CD4-positive, alpha-beta T cell treated with Interleukin-17A for 1 hour (primary cell): Measurements from ENCODE around the gene EEPD1.

Experiments
- DNase-seq: peaks from one replicate; pipeline ENCODE4 v3.0.0-alpha.2; 2020

The EEPD1 gene

DNA sequence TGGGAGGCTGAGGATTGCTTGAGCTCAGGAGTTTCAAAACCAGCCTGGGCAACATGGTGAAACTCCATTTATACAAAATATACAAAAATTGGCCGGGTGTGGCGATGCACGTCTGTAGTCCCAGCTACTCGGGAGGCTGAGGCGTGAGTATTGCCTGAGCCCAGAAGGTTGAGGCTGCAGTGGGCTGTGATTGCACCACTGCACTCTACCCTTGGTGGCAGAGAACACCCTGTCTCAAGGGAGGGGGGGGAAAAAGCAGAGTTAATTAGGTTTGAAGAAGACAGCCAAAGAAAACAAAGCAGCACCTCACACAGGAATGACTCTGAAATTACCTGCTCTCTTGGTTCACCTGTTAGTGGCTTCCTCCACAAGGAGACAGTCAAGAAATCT is 110.0 kb downstream of the EEPD1 start:
- no peak for DNase-seq

DNA sequence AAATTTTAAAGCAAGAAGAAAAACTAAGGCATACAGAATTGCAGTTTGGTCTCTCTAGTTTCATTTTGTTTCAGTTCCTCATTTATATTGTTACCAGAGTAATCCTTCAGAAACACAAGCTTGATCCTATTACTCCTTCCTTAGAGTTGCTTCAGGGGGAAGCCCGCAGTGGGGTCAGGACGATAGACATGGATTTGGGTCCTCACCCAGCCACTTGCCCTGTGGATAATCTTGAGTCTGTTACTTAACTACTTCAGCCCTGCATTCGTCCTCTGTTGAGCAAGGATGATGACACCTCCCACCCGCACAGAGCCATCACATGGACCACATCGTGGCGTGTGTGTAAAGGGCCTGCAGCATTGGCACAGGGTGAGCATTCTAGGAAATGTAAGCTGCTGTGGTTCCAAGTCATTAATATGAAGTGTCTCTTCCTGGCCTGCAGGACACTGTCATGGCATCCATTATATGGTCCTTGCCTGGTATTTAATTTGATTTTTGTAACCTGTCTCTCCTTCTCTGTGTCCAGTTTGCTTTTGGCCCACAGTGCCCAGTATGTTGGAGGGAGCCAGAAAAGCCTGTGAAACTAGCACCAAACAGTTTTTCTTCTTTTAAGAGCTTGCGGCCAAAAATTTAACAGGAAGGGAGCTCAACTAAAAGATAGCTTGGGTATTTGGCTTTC is 111.2 kb downstream of the EEPD1 start:
- no peak for DNase-seq

DNA sequence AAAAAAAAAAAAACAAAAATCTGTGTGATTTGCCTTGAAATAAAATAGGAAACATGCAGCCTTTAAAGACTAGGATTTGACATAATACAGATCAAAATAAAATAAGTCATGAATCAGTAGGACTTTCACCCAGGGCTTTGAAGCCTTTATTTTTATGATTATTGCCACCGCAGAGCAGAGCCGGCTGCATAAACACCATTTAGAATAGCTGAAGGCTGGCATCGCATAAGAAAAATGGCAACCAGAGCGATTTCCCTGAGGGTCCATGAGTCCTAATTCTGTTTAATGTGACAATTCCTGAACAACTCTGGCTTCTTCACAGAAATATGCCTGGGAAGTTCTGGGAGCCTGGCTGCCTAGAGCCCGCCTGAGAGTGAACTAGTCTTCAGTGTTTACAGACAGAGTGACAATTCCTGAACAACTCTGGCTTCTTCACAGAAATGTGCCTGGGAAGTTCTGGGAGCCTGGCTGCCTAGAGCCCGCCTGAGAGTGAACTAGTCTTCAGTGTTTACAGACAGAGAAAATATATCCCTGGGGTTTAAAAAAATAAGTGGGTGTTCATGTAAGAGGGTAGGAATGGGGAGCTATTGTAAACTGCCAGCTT is 112.0 kb downstream of the EEPD1 start:
- no peak for DNase-seq

DNA sequence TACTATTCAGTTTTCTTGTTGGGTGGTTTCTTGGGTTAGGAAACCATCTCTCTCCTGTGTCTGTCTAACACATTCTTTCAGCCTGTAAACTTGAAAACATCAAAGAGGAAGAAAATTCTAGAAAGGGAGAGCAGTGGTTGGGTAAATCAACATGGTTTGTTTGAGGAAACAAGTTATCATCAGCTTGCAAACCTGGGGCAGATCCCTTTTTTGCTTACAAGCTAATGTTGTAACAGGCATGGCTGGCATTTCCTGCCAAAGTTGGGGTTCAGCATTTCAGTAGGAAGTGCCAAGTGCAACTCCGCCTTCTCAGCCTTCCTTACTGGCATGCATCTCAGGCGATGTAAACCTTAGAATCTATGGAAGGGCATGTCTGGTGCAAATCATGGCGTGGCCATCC is 112.6 kb downstream of the EEPD1 start:
- no peak for DNase-seq

DNA sequence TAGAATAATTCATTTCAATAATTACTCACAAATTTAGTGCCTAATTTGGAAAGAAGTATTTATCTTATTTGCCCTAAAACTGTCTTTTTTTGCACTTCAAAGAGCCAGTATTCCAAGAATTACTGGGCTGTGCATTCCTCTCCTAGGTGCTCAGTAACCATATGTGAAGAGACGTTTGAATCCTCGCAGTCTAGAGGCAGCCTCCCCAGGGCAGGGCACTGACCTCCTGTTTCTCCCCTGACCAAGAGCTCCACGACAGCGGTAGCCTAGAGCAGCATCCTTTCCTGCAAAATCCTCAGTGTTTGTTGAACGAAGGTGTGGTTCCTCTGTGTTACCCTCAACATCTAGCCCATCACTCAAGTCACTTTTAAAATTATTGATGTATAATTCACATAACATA is 113.1 kb downstream of the EEPD1 start:
- no peak for DNase-seq

DNA sequence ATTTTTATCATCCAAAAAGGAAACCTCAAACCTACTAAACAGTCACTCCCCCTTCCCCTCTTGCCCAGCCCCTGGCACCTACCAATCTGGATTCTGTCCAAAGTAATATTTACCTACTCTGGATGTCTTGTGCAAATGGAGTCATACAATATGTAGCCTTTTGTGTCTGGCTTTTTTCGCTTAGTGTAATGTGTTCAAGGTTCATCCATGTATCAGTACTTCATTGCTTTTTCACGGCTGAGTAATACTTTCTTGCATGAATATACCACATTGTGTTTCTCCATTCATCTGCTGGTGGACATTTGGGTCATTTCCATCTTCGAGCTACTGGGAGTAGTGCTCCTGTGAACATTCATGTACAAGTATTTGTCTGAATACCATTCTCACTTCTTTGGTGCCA is 113.6 kb downstream of the EEPD1 start:
- DNase-seq, result no peak

DNA sequence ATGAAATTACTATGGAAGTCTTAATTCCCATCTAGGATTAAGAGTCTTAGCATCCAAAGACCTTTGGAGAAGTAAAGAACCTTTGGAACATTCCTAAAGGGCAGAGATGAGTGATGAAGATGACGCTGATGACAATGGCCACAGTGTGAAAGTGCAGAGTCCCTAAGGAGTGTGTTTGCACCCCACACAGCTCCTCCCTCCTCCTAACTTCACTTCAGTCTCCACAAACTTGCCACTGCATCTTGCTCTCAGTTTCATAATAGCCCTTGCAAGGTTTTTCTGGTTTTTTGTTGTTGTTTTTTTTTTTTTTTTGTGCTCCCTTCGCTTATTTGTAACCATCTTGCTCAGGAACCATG is 119.1 kb downstream of the EEPD1 start:
- no peak for DNase-seq

DNA sequence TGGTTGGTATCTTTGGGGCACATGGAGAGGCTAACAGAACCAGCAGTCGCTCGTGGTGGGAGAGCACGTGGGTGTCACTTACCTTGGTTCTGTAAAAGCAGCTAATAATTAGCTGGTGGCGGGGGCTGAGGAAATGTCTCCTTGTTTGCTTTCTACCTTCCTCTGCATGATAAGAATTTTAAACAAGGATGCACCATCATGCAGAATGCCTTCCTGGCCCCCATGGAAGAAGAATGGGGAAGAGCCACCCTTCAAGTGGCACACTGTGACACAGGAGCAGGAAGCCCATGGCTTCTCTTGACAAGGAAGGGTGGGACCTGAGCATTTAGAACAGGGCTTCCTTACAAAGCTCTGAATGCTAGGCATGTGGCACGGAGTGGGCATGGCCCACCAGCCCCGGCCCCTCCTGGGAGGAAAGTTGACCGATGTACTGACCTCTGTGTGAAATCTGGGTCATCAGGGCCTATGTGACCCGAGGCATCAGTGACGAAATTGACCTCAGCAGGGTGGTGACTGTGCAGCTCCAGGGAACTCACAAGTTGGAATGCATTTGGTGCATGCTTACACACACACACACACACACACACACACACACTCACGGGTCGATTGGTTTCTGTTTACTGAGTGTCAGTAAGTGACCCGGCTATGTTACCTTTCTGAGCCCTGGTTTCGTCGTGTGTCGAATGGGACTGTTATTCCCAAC is 119.7 kb downstream of the EEPD1 start:
- DNase-seq, result no peak

DNA sequence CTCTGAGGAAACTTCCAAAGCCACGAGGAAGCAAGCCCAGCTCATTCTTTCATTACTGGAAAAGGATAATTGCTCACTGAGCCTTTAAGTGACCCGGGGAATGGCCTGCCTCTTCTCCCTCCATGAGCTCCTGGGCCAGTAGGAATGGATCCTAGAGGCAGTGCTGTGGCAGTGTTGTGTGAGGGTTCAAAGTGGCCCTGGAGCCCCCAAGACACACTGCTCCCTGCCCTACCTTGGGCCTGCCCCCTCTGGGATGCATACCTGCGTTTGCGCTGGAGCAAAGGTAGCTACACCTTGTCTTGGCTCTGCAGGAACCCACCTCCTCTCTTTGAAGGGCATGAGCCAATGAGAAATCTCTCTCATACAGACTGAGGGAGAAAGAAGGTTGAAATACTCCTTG is 120.8 kb downstream of the EEPD1 start:
- no peak for DNase-seq

DNA sequence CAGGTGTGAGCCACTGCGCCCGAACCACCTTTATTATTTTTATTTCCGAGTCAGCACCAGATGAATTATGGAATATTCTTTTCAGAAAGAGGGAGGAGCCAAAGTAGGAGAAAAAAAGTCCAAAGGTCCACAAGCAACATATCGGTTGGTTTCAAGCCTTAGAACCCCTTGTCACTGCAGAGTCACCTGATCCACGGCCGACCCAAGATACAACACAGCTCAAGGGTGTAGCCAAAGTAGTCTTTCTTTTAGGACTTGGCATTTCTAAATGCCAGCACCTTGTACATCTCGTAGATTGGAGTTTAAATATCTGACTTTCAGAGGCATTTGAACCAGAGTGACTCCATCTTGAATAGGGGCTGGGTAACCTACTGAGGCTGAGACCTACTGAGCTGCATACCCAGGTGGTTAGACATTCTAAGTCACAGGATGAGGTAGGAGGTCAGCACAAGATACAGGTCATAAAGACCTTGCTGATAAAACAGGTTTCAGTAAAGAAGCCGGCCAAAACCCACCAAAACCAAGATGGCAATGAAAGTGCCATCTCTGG is 122.8 kb downstream of the EEPD1 start:
- no peak for DNase-seq

DNA sequence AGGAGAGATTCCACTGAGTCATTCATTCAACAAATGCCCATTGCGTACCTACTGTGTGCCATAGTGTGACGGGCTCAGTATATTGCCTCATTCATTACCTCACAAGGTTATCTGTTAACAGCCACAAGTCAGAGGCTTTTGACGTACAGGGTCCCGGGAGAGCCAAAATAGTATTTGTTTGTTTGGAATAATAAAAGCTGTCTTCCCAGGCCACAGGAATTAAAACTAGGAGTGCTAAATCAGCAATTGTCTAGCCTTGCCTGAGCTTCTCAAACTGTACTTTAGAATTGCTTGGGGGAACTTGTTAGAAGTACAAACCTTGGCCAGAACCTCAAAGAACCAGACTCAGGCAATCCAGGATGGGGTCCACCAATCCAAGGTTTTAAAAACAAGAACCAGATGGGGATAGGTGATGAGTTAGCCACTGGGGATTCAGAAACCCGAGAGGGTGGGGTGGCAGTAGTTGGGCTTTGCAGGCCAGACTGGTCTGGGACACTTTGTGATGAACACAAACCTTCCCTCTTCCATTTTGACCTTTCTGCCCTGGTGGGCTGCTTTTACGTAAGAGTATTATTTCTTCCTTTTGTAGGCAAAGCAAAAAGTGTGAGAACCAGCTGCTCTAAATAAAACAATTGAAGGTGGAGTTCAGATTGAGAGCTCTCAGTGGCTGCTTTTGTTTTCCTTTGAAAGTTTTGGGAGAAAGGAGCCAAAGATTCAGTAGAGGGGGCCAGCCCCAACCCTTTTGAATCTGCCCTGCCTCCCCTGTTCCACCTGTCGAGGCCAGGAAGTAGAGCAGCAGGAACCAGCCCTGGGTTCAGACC is 123.6 kb downstream of the EEPD1 start:
- DNase-seq, result no peak

DNA sequence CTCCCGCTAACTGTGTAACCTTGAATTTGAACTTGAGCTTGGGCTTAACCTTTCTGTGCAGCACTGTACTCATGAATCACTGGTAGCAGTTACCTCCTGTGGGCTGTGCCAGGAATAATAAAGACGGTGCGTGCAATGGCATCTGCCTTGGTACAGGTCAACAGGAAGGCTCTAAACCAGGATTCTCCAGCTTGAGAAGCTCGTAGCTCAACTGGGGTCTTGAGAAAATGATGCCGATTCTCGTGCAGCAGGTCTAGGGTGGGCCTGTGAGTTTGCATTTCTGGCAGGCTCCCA is 124.1 kb downstream of the EEPD1 start:
- no peak for DNase-seq

DNA sequence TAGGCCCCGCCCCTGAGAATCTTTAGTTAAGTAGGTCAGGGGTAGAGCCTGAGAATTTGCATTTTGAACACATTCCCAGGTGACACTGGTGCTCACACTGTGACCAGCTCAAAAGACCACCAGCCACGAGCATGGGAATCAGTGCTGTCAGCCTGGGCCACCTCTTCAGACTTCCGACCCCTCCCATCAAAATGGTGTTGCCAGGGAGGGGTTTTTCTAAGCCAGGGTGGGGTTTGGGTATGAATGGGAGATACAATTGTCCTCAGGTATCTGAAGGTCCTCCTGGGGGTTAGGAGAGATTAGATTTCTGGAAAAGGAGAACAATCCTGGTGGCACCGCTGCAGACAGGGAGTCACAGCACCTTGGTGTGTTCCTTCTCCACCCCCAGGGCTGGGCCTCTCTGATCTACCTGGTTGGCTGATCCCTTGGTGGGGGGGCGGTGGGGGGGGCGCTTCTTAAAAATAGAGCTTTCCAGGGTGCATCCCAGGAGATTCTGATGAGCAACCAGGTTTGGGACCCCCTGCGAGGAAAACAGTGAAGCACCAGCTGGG is 125.1 kb downstream of the EEPD1 start:
- no peak for DNase-seq

DNA sequence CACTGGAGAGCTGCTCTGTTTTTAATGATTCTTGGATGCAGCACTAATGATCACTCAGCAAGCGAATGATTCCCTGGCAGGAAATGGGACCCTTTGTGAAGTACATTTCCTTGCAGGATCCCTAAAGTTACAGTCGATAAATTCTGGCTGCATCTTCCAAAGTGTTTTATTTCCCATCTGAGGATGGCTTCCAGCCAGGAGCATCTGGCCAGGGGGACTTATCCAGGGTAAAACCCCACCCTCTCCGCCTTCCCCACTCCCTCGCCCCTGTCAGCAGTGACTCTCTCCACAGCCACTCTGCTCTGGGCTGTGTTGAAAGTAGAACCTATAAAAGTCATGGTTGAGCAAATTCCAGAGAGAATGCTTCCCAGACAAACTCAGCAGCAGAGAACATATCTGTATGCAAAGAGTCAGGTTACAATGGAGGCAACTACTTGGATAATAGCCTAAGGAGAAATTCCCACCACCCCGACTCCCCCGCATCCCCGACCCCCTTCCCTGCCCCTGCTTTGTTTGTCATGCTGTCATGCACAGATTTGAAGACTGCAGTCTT is 125.6 kb downstream of the EEPD1 start:
- no peak for DNase-seq

DNA sequence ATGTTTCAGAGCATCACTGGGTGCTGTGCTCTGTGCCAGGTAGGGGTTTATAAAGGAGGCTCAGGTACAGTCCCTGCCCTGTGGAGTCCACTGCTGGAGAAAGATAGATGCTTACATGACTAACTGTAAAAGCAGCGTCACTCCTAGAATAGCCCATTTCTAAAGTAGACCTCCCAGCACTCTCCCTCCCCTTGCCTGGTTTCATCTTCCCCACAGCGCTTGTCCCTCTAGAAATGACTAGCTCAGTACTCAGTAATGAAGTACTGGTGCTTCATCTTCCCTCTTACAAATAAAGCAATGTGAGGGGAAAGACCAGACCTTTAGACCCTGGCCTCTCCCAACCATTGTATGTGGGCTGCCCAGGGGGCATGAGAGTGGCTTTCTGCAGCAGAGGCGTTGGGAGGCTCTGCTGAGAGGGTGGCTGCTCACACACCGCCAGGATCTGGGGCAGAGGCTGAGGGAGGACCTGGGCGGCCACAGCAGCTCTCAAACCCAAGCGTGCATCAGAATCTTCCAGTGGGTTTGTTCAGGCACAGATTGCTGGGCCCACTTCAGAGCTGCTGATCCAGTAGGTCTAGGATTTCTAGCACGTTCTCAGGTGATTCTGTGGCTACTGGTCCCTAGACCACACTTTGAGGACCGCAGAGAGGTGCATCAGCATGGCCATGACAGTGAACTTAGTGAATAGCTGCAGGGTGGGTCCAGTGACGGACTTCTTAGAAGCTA is 126.3 kb downstream of the EEPD1 start:
- no peak for DNase-seq

DNA sequence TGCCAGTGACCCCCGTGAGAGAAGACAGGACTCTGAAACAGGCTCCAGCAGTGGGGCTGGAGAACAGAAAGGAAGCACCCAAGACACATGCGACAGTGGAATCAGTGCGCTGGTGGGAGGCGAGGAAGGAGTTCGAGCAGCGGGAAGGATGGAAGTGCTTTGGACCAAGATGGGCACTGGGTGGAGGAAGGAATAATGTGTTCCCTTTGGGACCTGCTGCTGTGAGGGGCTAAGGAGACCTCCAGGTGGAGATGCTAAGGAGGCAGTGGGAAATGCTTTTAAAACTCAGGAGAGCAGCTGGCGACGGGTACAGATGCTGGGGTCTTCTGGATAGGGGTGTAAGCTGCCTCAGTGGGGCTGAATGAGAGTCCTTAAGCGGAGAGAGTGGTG is 126.9 kb downstream of the EEPD1 start:
- no peak for DNase-seq

DNA sequence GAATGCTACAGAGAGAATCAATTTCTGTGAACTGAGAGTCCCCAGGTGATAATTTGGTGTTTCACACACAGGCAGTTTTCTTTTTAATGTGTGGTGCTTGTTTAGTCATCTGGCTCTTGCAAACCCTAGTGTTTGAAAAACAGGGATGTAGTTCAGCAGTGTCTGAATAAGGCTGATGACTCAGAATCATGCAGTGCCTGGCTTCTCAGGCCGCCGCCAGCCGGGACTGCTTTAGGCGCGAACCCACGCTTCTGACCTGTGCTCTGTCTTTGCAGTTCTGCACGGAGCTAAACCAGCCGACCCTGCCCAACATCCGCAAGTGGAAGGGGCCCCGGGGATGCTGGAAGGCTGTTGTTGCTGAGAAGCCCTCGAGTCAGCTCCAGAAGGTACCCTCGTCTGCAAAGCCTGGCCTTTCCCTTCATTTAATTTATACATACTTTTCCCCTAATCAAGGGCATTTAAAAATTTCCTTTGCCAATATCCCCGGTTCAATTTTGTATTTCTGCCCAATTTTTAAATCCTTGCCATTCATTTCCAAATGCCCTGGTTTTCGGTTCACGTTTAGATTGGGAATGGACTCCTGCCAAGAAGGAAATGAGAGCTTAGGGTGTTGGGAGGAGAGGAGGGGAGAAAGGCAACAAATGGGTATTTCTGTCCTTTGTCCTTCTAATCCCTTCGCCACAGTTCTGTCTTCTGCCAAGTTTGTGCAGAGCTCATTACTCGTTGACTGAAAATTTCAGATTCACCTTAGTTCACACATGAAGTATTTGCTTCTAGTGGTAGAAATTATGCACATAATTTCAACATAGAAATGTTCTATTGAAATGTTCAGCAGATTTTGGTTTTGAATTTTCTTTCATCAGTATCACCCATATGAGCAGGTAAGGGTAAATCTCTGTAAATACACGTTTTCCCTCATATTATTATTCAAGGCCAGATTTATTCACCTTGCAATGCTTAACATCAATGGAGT is 128.1 kb downstream of the EEPD1 start:
- DNase-seq, result no peak

DNA sequence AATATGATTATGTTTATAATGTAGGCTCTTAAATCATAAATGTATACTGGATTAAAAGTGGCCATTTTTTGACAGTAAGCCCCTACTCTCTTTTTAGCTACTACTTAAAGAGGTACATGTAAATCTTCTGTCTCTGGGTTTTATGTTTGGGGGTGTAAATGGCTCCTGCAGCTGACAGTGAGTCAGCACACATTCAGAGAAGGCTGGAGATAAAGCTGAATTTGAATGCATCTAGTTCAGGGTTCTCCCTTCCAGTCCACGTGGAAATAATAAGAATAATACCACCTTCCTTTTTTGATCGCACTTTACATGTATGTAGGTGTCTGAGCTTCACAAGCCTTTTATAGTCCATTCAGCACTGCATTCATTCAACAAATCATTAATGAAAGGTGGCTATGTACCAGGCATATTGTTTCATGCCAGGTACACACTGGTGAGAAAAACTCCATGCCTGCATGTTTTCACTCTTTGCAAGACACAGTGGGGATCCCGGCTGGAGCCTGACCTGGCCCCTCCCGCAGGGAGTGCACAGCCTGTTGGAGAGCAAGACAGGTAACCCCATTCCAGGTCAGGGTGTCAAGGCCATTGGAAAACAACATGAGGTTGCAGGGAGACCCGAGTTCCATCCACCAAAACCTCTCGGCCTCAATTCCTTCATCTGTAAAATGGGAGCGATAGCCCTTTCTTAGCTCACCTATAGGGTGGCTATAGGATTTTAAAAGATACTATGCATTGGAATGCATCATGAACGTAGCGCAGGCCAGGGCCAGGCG is 129.1 kb downstream of the EEPD1 start:
- no peak for DNase-seq

DNA sequence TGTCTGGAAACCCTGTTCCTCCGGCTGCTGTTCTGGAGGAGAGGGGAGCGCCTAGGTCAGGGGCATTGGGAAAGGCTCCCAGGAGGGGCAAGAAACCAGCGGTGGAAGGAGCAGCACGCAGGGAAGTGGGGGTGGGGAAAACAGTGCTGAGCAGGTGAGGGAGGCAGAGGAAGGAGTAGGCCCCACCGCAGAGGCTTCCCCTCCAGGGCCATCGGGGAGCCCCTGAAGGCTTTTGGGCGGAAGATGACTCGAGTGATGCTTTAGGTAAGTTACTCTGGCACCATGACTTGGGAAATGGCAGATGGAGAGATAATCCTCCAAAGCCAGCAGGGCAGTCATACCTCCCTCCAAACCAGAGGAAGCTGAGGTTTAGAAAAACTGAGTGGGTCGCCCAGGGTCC is 130.1 kb downstream of the EEPD1 start:
- DNase-seq, result no peak

DNA sequence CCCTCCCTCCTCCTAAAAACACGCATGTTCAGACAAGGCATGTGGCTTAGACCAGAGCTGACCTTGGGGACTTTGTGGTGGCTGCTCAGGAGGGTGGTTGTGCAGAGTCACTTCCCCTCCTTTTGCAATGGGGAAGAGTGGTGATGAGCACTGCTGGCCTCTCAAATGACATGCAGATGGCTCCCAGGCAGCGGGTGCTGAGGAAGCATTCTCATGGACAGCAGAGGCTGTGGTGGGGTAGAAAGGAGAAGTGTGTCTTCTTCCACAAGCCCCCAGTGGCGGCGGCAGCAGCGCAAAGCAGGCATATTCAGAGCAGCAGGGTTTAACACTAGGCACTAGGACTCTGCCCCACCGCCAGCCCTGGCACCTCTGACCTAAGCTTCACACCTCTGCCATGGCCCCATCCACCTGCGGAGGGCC is 130.7 kb downstream of the EEPD1 start:
- peak; percentile 46 for DNase-seq
